ENCODE measurements around the gene CAMKV.

DNA sequence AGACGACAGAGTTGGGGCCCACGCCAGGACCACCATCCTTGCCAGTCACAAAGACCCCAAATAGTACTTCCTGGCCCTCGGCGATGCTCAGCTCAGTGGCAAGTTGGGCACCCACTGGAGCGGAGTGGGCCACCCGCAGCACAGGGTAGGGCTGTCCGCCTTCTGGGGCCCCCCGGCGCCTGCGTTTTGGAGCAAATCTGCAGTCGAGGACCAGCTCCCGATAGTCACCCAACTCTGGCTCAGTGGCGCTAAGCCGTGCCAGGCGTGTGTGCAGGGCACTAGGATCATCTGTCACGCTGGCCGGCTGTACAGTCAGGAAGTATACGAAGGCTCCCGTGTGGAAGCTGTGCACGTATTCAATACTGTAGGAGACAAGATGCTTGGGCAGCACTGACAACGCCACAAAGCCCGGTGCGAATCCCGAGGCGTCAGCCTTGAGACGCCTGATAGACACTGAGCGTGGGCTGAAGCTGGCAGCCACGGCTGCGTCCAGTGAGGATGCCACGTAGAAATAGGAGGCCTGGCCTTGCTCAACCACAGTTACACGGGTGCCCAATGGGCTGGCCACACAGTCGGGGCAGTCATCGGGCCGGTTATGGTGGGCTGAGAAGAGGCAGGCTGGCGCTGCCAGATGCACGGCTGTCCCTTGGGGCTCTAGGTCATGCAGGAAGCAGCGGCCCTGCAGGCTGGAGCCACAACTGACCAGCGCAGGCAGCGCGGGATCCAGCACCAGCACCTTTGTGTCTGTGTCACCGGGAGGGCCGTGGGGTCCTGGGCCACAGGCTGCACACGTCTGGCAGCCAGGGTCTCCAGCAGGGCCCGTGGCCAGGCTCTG is 33.0 kb upstream of the CAMKV start:
- TF ChIP-seq, protein P1, sequence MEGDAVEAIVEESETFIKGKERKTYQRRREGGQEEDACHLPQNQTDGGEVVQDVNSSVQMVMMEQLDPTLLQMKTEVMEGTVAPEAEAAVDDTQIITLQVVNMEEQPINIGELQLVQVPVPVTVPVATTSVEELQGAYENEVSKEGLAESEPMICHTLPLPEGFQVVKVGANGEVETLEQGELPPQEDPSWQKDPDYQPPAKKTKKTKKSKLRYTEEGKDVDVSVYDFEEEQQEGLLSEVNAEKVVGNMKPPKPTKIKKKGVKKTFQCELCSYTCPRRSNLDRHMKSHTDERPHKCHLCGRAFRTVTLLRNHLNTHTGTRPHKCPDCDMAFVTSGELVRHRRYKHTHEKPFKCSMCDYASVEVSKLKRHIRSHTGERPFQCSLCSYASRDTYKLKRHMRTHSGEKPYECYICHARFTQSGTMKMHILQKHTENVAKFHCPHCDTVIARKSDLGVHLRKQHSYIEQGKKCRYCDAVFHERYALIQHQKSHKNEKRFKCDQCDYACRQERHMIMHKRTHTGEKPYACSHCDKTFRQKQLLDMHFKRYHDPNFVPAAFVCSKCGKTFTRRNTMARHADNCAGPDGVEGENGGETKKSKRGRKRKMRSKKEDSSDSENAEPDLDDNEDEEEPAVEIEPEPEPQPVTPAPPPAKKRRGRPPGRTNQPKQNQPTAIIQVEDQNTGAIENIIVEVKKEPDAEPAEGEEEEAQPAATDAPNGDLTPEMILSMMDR (IDR thresholded peaks at IDR 0.05), result no peak
- no peak for TF ChIP-seq POLR2A (IDR thresholded peaks at IDR 0.05)

Data from tibial nerve (tissue), 3 donors.